Glutamatergic neuron (in vitro differentiated cells): Measurements from ENCODE around the gene IQCN. TPM values are rescaled to one million over a fixed set of nuclear protein-coding genes. Genes with fewer than 3 reads are reported as not detected.

Experiments used
- DNase-seq: peaks from one replicate; pipeline ENCODE4 v3.0.0; 2022
- H3K27ac Mint-ChIP-seq: one replicate; pipeline ENCODE4 v1.8.0; 2020; ENCODE audit warnings: mild to moderate bottlenecking, mixed read lengths, inconsistent platforms; ENCODE audit not compliant: unreplicated experiment
- H3K27me3 Mint-ChIP-seq: one replicate; pipeline ENCODE4 v1.8.0; 2020; ENCODE audit warnings: mild to moderate bottlenecking, moderate library complexity, mixed read lengths, inconsistent platforms; ENCODE audit not compliant: unreplicated experiment
- H3K36me3 Mint-ChIP-seq: one replicate; pipeline ENCODE4 v1.8.0; 2020; ENCODE audit warnings: mild to moderate bottlenecking, mixed read lengths, inconsistent platforms; ENCODE audit not compliant: unreplicated experiment
- H3K4me1 Mint-ChIP-seq: one replicate; pipeline ENCODE4 v1.8.0; 2020; ENCODE audit warnings: mild to moderate bottlenecking, low read depth, mixed read lengths, inconsistent platforms; ENCODE audit not compliant: unreplicated experiment
- H3K4me3 Mint-ChIP-seq: one replicate; pipeline ENCODE4 v1.8.0; 2020; ENCODE audit warnings: mild to moderate bottlenecking, mixed read lengths, inconsistent platforms; ENCODE audit not compliant: unreplicated experiment
- H3K9me3 Mint-ChIP-seq: one replicate; pipeline ENCODE4 v1.8.0; 2020; ENCODE audit warnings: mild to moderate bottlenecking, moderate library complexity, mixed read lengths, inconsistent platforms; ENCODE audit not compliant: unreplicated experiment
- total RNA-seq: library from RNA; stranded (reverse); fragmentation: NEBNext Ultra II Directional; extraction: Animal tissue kit (Norgen Biotek cat#: 25700); gene quantifications from one replicate; pipeline ENCODE4 v1.2.1, GENCODE V29; 2021; ENCODE audit not compliant: unreplicated experiment
- TF ChIP-seq, protein P1 (sequence below): fragments of 200-600 bp; sonication (generic); IDR thresholded peaks from one replicate; pipeline ENCODE4 v1.5.0; 2021; ENCODE audit not compliant: partially characterized antibody, unreplicated experiment

IQCN gene
- total RNA-seq, 1 donor from 2014 or later: 23.6 TPM

DNA sequence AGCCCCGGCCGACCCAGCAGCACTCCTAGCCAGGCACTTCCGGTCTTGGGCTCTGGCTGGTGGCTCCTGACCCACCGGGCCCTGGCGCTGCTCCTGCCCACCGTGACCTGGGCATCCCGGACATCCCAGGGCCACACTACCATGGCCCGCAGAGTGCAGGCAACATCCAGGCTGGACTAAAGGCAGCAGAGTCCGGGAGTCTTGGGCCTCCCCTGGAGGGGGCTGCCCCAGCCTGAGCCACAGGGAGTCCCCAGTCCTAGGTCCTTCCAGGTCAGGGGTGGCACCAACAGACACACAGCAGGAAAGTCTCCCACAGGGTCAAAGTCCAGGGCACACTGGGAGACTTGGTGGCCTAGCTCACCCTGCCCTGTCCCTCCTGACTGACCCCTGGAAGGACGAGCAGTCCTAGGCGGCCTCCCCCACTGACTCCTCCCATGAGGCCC is 37.9 kb upstream of the IQCN start:
- DNase-seq: no peak
- Mint-ChIP-seq H3K9me3 (no peaks in the 10 kb centered on the region), H3K4me1 (no peaks in the 10 kb centered on the region), H3K27me3 (peaks cover 2% of the 10 kb centered on the region), H3K4me3 (no peak overlapping the region), H3K36me3 (no peaks in the 10 kb centered on the region), H3K27ac (no peak overlapping the region)
- TF ChIP-seq, protein P1, sequence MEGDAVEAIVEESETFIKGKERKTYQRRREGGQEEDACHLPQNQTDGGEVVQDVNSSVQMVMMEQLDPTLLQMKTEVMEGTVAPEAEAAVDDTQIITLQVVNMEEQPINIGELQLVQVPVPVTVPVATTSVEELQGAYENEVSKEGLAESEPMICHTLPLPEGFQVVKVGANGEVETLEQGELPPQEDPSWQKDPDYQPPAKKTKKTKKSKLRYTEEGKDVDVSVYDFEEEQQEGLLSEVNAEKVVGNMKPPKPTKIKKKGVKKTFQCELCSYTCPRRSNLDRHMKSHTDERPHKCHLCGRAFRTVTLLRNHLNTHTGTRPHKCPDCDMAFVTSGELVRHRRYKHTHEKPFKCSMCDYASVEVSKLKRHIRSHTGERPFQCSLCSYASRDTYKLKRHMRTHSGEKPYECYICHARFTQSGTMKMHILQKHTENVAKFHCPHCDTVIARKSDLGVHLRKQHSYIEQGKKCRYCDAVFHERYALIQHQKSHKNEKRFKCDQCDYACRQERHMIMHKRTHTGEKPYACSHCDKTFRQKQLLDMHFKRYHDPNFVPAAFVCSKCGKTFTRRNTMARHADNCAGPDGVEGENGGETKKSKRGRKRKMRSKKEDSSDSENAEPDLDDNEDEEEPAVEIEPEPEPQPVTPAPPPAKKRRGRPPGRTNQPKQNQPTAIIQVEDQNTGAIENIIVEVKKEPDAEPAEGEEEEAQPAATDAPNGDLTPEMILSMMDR: no peak

DNA sequence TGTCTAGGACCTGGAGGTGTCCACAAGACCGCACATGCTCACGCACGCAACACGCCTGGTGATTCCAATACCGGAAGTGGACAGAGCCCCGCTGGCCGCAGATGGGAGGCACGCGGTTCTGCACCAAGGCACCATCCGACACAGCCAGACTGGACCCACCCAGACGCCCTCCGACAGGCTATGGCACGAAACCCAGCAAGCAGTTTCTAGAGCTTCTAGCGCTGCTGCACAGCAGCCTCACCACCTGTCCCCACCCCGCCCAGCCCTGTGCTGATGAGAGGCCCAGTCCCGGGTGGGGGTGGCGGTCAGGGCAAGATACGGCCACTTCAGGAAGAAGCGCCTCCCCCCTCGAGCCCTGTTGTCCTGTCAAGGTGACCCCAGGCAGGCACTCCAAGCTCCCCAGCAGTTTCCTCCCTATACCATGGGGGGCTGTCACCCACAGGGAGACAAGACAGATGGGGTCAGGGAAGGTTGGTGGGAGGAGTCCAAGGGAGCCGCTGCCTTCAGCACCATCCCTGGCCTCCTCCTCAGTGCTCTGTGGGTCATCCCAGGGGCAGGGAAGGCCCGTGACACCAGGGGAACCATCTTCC is 37.3 kb upstream of the IQCN start:
- TF ChIP-seq, protein P1: no peak
- Mint-ChIP-seq H3K27ac (no peak overlapping the region), H3K9me3 (no peaks in the 10 kb centered on the region), H3K36me3 (no peaks in the 10 kb centered on the region), H3K27me3 (peaks cover 2% of the 10 kb centered on the region), H3K4me1 (peaks cover 2% of the 10 kb centered on the region), H3K4me3 (no peak overlapping the region)
- no peak for DNase-seq

DNA sequence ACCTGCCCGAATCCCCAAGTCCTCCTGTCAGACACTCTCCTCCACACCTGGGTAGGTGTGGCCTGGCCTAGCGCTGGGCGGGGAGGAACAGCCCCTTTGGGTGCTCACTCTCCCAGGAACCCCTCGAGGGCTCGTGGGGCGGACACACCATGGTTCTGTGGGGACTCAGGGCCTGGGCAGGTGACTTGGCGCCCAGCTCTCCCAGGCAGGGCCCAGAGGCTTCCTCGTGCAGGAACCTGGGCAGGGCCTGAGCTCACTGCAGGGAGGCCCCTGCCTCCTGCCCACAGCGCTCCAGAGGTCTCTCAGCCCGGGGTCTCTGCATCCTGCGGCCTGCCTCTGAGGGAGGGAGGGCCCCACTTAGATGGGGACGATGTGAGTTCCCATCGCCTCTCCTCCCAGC is 36.7 kb upstream of the IQCN start:
- Mint-ChIP-seq H3K36me3 (no peaks in the 10 kb centered on the region), H3K9me3 (no peaks in the 10 kb centered on the region), H3K27me3 (peaks cover 2% of the 10 kb centered on the region), H3K4me1 (peaks cover 2% of the 10 kb centered on the region), H3K4me3 (no peak overlapping the region), H3K27ac (no peak overlapping the region)
- DNase-seq: no peak
- TF ChIP-seq, protein P1: no peak

DNA sequence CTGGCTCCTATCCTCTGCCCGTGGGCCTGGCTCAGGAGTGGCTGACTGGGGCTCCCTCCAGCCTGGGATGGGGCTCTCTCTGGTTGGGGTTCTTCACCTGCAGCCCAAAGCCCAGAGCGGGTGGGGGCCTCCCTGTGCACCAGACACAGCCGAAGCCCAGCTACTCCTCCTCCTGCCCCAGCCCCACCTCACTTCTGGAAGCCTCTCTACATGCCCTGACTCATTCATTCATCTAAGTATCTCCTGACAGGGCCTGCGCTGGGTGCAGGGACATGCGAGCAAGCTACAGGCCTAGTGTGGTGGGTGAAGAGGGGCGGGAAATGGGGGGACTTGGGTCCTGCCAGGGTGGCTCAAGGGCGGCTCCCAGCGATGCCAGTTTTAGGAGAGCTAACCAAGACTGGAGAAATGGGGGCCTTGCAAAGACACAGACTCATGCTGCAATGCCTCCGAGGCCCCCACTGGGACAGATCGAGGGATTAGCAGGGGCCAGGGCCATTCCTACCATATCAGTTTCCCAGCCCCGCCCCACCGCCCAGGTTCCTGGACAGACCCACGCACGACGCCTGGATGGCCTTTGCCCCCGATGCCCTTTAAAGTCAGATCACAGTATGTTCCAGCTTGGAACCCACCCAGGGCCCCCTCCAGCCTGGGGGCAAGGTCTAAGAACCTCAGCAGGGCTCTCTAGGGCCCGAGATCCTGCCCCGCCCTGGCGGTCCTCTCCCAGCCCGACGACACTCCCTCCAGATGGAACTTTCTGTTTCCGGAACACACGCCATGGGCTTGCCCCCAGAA is 36.1 kb upstream of the IQCN start:
- Mint-ChIP-seq H3K36me3 (no peaks in the 10 kb centered on the region), H3K4me1 (peaks cover 3% of the 10 kb centered on the region), H3K27me3 (peaks cover 2% of the 10 kb centered on the region), H3K4me3 (no peak overlapping the region), H3K9me3 (no peaks in the 10 kb centered on the region), H3K27ac (no peak overlapping the region)
- no peak for DNase-seq
- TF ChIP-seq, protein P1: no peak

DNA sequence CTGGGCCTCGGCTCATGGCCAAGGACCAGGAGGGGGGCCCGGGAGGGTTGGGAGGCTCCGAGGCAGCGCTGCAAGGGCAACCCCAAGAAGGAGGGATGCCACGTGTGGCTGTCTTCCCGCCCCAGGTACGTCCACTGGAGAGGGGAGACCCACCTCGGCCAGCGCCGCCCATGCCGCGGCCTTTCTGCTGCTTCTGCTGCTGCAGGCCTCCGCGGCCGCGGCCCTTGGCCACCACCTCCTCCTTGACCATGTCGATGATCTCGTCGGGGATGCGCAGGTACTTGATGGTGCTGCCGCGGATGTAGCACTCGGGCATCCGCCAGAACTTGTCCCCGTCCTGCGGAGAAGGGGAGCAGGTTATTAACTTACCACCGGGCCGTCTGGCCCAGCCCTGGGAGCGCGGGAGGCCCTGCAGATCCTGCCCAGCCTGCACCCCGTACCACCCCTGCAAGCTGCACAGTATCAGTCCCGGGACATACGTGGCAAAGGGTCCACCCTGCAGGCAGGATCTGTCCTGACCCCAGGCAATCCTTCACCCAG is 35.3 kb upstream of the IQCN start:
- Mint-ChIP-seq H3K9me3 (no peaks in the 10 kb centered on the region), H3K4me3 (no peak overlapping the region), H3K27me3 (peaks cover 7% of the 10 kb centered on the region), H3K4me1 (peaks cover 8% of the 10 kb centered on the region), H3K27ac (no peak overlapping the region), H3K36me3 (no peaks in the 10 kb centered on the region)
- DNase-seq: no peak
- TF ChIP-seq, protein P1: no peak
